HepG2 (cell line): ENCODE data around the gene SLC35B4. TPM values are rescaled to one million over a fixed set of nuclear protein-coding genes. Genes with fewer than 3 reads are reported as not detected.

Source experiments
- CCAR2 ChIP-seq: fragments of 200-400 bp; formaldehyde crosslinking; optimal IDR thresholded peaks from 2 replicates; pipeline ENCODE3; 2018; ENCODE audit warnings: low read depth, mild to moderate bottlenecking, low read length, moderate library complexity
- DPF2 ChIP-seq: sonication (generic); formaldehyde crosslinking; IDR thresholded peaks from 2 replicates; pipeline ENCODE4 v1.4.0; 2020; ENCODE audit warnings: mild to moderate bottlenecking, low read depth, missing genetic modification reagents, borderline replicate concordance
- FOSL2 ChIP-seq: sonication (generic); formaldehyde crosslinking; IDR thresholded peaks from 2 replicates; pipeline ENCODE4 v1.4.0; 2020; ENCODE audit warnings: missing genetic modification reagents
- ISL2 ChIP-seq: sonication (generic); formaldehyde crosslinking; IDR thresholded peaks from 2 replicates; pipeline ENCODE4 v1.5.0; 2020; ENCODE audit warnings: missing genetic modification reagents
- MIXL1 ChIP-seq: IDR thresholded peaks from 2 replicates; pipeline ENCODE4 v1.6.1; 2016
- MXD3 ChIP-seq: IDR thresholded peaks from 2 replicates; pipeline ENCODE4 v1.6.1; 2016; ENCODE audit warnings: mild to moderate bottlenecking, missing biosample characterization, missing genetic modification reagents
- MZF1 ChIP-seq: sonication (generic); formaldehyde crosslinking; IDR thresholded peaks from 2 replicates; pipeline ENCODE4 v1.8.1; 2023; ENCODE audit warnings: mild to moderate bottlenecking, missing genetic modification reagents, borderline replicate concordance
- NCOR1 ChIP-seq: fragments of 200-600 bp; sonication (generic); IDR thresholded peaks from 2 replicates; pipeline ENCODE4 v1.7.0; 2017; ENCODE audit warnings: antibody characterized with exemption, low read length, borderline replicate concordance
- PTBP1 ChIP-seq: fragments of 200-400 bp; formaldehyde crosslinking; IDR thresholded peaks from 2 replicates; pipeline ENCODE4 v1.6.1; 2018; ENCODE audit warnings: low read length, low read depth; ENCODE audit not compliant: poor library complexity, severe bottlenecking
- RBM39 ChIP-seq: fragments of 200-400 bp; formaldehyde crosslinking; IDR thresholded peaks from one replicate; pipeline ENCODE4 v1.6.1; 2018; ENCODE audit warnings: antibody characterized with exemption, mild to moderate bottlenecking, low read depth, low read length; ENCODE audit not compliant: poor library complexity, severe bottlenecking
- TEF ChIP-seq: sonication (generic); formaldehyde crosslinking; IDR thresholded peaks from 2 replicates; pipeline ENCODE4 v1.5.0; 2020; ENCODE audit warnings: missing genetic modification reagents
- ZBTB3 ChIP-seq: sonication (generic); formaldehyde crosslinking; IDR thresholded peaks from 2 replicates; pipeline ENCODE4 v1.4.0; 2020; ENCODE audit warnings: low read depth, mild to moderate bottlenecking, moderate library complexity, missing genetic modification reagents, borderline replicate concordance
- ZFP36 ChIP-seq: fragments of 150-350 bp; IDR thresholded peaks from 2 replicates; pipeline ENCODE4 v1.6.1; 2018; ENCODE audit warnings: borderline replicate concordance, low read length, low read depth; ENCODE audit not compliant: partially characterized antibody
- ZFP41 ChIP-seq: sonication (generic); formaldehyde crosslinking; IDR thresholded peaks from 2 replicates; pipeline ENCODE4 v1.4.0; 2020; ENCODE audit warnings: mild to moderate bottlenecking, missing genetic modification reagents, borderline replicate concordance
- ZNF251 ChIP-seq: sonication (generic); formaldehyde crosslinking; IDR thresholded peaks from 2 replicates; pipeline ENCODE4 v1.9.0; 2021; ENCODE audit warnings: mild to moderate bottlenecking, missing genetic modification reagents
- ZNF33B ChIP-seq: sonication (generic); formaldehyde crosslinking; IDR thresholded peaks from 2 replicates; pipeline ENCODE4 v1.5.1; 2020; ENCODE audit warnings: mild to moderate bottlenecking, missing genetic modification reagents
- ZNF44 ChIP-seq: sonication (generic); formaldehyde crosslinking; IDR thresholded peaks from 2 replicates; pipeline ENCODE4 v1.5.1; 2020; ENCODE audit warnings: mild to moderate bottlenecking, missing genetic modification reagents
- ZNF576 ChIP-seq: sonication (generic); formaldehyde crosslinking; IDR thresholded peaks from 2 replicates; pipeline ENCODE4 v1.4.0; 2020; ENCODE audit warnings: mild to moderate bottlenecking, missing genetic modification reagents
- ZNF652 ChIP-seq: IDR thresholded peaks from 2 replicates; pipeline ENCODE4 v1.6.1; 2016; ENCODE audit warnings: low read depth, borderline replicate concordance
- ZNF660 ChIP-seq: sonication (generic); formaldehyde crosslinking; IDR thresholded peaks from 2 replicates; pipeline ENCODE4 v1.5.1; 2020; ENCODE audit warnings: mild to moderate bottlenecking, low read depth, missing genetic modification reagents, borderline replicate concordance
- ZNF766 ChIP-seq: sonication (generic); formaldehyde crosslinking; IDR thresholded peaks from 2 replicates; pipeline ENCODE4 v1.5.0; 2020; ENCODE audit warnings: missing genetic modification reagents, borderline replicate concordance
- polyA plus RNA-seq, 8 experiments: library from polyadenylated mRNA; depleted of rRNA in 3 of 8; stranded (reverse) in 7 of 8; unstranded in 1 of 8; fragments of >200 nt; fragmentation: Illumina TruSeq in 4 of 8; extraction: Trizol in 4 of 8; gene quantifications; 2 replicates each; pipeline versions ENCODE4 v1.2.1 to v1.2.3, GENCODE V29; 2011 to 2016; ENCODE audit warnings: low read depth in 4 of 8, missing spikeins in 1 of 8, mixed read lengths in 1 of 8; ENCODE audit not compliant: insufficient read depth in 1 of 8
- total RNA-seq, 5 experiments: library from RNA; depleted of rRNA; stranded (reverse); fragments of >200 nt; fragmentation: Illumina TruSeq; extraction: Trizol; gene quantifications; 2 replicates each; pipeline ENCODE4 v1.2.3, GENCODE V29; 2016; ENCODE audit warnings: low read depth in 1 of 5
- TF ChIP-seq, protein P1 (sequence below): sonication (generic); formaldehyde crosslinking; IDR thresholded peaks from 2 replicates; pipeline ENCODE4 v1.4.0; 2020; ENCODE audit warnings: low read depth, mild to moderate bottlenecking, missing genetic modification reagents
- TF ChIP-seq, protein P2 (sequence below): sonication (generic); formaldehyde crosslinking; IDR thresholded peaks from 2 replicates; pipeline ENCODE4 v1.4.0; 2020; ENCODE audit warnings: low read depth, mild to moderate bottlenecking, missing genetic modification reagents
- TF ChIP-seq, protein P3 (sequence below): IDR thresholded peaks from 2 replicates; pipeline ENCODE4 v1.6.1; 2016; ENCODE audit warnings: mild to moderate bottlenecking

The SLC35B4 gene
- total and polyA plus RNA-seq, 2 of the 13 experiments (the other 11 are each of a cell fraction or from before 2014, with no cell fraction given): 17.1 to 17.8 TPM

DNA sequence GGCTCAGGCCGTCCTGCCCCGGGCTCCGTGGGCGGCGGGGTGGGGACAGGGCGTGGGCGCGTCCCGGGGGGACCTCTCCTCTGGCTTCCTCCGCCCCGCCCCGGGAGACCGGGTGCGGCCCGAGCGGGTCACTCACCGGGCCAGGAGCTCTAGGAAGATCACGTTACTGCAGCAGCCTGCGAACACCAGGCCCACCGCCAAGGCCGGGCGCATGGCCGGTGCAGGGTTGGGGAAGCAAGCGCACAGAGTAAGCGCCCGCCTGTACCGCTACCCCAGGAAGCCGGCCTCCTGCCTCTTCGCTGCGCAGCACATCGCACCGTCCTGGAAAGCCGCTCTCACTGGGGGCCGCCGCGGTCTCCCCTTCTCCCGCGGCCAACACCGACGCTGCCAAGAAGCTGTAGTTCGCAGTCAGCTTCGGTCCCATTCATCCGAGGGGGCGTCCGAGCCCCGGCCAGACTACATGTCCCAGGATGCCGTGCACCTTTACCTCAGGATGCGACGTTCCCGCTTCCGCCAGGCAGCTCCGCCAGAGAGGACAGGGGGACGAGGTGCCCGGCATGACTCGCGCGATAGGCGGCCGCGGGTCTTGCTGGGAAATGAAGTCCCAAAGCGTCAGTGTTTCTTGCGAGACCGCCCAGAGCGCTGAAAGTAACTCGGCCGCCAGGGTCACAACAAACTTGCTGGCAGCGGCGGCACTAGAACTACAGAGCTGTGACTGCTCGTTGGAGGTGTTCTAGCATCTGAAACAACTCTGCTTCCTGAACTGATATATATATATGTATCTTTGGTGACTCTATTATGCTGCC lies at the start of gene SLC35B4 (continued):
- TF ChIP-seq ZBTB3 (CRISPR knock-in tag): no peak
- TF ChIP-seq MIXL1: no peak
- peak; percentile 66 for TF ChIP-seq FOSL2
- TF ChIP-seq, protein P1, sequence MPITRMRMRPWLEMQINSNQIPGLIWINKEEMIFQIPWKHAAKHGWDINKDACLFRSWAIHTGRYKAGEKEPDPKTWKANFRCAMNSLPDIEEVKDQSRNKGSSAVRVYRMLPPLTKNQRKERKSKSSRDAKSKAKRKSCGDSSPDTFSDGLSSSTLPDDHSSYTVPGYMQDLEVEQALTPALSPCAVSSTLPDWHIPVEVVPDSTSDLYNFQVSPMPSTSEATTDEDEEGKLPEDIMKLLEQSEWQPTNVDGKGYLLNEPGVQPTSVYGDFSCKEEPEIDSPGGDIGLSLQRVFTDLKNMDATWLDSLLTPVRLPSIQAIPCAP (CRISPR knock-in tag): no peak
- TF ChIP-seq RBM39: peak; percentile 79
- TF ChIP-seq ZNF576 (CRISPR knock-in tag): peak; percentile 92
- no peak for TF ChIP-seq PTBP1
- no peak for TF ChIP-seq DPF2
- TF ChIP-seq ZNF766 (CRISPR knock-in tag): peak; percentile 71; the same call in 1 of the 2 replicates
- TF ChIP-seq ZNF33B (CRISPR knock-in tag): peak; percentile 76
- no peak for TF ChIP-seq ZNF660 (CRISPR knock-in tag)
- peak; percentile 41 for TF ChIP-seq MXD3 (CRISPR knock-in tag)
- TF ChIP-seq TEF (CRISPR knock-in tag): no peak
- TF ChIP-seq ZFP41 (CRISPR knock-in tag): no peak
- TF ChIP-seq ZNF652 (CRISPR knock-in tag): peak; percentile 30; the same call in 1 of the 2 replicates
- no peak for TF ChIP-seq ZNF251 (CRISPR knock-in tag)
- no peak for TF ChIP-seq CCAR2
- TF ChIP-seq, protein P2, sequence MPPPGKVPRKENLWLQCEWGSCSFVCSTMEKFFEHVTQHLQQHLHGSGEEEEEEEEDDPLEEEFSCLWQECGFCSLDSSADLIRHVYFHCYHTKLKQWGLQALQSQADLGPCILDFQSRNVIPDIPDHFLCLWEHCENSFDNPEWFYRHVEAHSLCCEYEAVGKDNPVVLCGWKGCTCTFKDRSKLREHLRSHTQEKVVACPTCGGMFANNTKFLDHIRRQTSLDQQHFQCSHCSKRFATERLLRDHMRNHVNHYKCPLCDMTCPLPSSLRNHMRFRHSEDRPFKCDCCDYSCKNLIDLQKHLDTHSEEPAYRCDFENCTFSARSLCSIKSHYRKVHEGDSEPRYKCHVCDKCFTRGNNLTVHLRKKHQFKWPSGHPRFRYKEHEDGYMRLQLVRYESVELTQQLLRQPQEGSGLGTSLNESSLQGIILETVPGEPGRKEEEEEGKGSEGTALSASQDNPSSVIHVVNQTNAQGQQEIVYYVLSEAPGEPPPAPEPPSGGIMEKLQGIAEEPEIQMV: 0 out of 2 replicates have a peak, but pooled peaks have one; percentile 19
- no peak for TF ChIP-seq NCOR1
- peak; percentile 63 for TF ChIP-seq ISL2 (CRISPR knock-in tag)
- TF ChIP-seq ZNF44 (CRISPR knock-in tag): no peak
- no peak for TF ChIP-seq ZFP36
- TF ChIP-seq, protein P3, sequence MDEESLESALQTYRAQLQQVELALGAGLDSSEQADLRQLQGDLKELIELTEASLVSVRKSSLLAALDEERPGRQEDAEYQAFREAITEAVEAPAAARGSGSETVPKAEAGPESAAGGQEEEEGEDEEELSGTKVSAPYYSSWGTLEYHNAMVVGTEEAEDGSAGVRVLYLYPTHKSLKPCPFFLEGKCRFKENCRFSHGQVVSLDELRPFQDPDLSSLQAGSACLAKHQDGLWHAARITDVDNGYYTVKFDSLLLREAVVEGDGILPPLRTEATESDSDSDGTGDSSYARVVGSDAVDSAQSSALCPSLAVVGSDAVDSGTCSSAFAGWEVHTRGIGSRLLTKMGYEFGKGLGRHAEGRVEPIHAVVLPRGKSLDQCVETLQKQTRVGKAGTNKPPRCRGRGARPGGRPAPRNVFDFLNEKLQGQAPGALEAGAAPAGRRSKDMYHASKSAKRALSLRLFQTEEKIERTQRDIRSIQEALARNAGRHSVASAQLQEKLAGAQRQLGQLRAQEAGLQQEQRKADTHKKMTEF (CRISPR knock-in tag): peak; percentile 93
- TF ChIP-seq MZF1: no peak
